ENCODE measurements around the gene SCARF1.

Gene SCARF1

DNA sequence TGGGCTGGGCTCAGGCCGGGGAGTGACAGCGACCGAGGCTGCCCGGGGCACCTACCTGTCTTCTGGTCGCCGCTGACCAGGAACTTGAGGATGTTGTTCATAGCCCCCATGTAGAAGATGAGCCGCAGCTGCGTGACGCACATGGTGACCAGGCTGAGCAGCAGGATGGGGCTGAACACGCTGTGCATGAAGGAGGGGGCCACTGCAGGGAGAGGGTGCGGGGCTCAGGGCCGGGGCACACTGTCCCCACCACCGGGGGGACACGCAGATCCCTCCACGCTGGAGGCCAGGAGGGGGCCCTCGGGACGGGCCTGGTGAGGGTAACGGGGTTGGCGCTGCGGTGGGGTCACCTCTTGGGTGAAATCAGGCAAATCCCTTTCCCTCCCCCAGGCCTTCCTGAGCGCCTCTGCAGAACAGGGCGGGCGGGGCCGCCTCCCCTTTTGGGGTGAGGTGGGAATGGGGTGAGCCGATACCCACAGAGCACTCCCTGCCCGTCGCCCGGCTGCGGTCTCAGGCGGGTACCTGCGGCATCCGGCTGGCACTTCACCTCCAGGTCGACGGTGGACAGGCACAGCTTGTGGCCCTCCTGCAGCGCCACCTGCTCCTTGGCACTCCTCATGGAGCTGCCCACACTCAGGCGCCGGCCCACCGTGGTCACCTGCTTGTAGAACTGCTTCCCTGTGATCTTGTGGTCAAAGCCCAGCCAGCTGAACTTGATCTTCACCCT is 54.6 kb downstream of the SCARF1 start:
- peak overlapping the region; percentile 40 for H3K27ac ChIP-seq
- TF ChIP-seq, protein P1, sequence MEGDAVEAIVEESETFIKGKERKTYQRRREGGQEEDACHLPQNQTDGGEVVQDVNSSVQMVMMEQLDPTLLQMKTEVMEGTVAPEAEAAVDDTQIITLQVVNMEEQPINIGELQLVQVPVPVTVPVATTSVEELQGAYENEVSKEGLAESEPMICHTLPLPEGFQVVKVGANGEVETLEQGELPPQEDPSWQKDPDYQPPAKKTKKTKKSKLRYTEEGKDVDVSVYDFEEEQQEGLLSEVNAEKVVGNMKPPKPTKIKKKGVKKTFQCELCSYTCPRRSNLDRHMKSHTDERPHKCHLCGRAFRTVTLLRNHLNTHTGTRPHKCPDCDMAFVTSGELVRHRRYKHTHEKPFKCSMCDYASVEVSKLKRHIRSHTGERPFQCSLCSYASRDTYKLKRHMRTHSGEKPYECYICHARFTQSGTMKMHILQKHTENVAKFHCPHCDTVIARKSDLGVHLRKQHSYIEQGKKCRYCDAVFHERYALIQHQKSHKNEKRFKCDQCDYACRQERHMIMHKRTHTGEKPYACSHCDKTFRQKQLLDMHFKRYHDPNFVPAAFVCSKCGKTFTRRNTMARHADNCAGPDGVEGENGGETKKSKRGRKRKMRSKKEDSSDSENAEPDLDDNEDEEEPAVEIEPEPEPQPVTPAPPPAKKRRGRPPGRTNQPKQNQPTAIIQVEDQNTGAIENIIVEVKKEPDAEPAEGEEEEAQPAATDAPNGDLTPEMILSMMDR (conservative IDR thresholded peaks at IDR 0.05): no peak
- no peak for TF ChIP-seq ZFX (IDR thresholded peaks at IDR 0.05)

GRCh38 chr17:1590029-1590746 is 55.3 kb downstream of the SCARF1 start:
- peak overlapping the region; percentile 40 for H3K27ac ChIP-seq
- TF ChIP-seq, protein P1 (conservative IDR thresholded peaks at IDR 0.05): no peak
- no peak for TF ChIP-seq ZFX (IDR thresholded peaks at IDR 0.05)

GRCh38 chr17:1588821-1589585 is 56.5 kb downstream of the SCARF1 start:
- peak overlapping the region; percentile 40 for H3K27ac ChIP-seq
- TF ChIP-seq, protein P1 (conservative IDR thresholded peaks at IDR 0.05): no peak
- TF ChIP-seq ZFX (IDR thresholded peaks at IDR 0.05): no peak

DNA sequence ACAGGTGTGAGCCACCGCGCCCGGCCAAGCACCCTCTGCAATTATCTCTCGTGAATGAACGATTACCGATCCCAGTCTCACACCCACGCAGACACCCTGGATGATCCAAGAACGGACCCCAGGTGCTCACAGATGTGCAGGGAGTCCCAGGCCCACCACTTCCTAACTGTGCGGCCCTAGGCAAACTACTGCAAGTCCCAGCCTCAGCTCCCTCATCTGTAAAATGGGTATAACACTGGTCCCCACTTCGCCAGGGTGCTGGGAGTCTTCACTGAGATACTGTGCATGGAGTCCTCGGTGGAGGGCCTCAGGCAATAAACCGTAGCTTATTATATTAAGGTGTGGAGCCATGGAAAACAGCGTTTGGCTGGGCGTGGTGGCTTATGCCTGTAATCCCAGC is 61.4 kb downstream of the SCARF1 start:
- TF ChIP-seq, protein P1 (conservative IDR thresholded peaks at IDR 0.05): no peak
- TF ChIP-seq ZFX (IDR thresholded peaks at IDR 0.05): no peak
- H3K27ac ChIP-seq: no peak overlapping the region
